NB4 (cell line): ENCODE data around the gene CD36.

ENCODE experiments used
- POLR2A ChIP-seq: IDR thresholded peaks from 2 replicates; pipeline ENCODE4 v1.6.1; 2011; ENCODE audit warnings: mild to moderate bottlenecking; ENCODE audit not compliant: insufficient read length; ENCODE audit errors: extremely low read depth
- TF ChIP-seq, protein P1 (sequence below): IDR thresholded peaks from one replicate; pipeline ENCODE4 v1.5.1; 2012; ENCODE audit warnings: low read depth, low read length

- TF ChIP-seq, protein P1, sequence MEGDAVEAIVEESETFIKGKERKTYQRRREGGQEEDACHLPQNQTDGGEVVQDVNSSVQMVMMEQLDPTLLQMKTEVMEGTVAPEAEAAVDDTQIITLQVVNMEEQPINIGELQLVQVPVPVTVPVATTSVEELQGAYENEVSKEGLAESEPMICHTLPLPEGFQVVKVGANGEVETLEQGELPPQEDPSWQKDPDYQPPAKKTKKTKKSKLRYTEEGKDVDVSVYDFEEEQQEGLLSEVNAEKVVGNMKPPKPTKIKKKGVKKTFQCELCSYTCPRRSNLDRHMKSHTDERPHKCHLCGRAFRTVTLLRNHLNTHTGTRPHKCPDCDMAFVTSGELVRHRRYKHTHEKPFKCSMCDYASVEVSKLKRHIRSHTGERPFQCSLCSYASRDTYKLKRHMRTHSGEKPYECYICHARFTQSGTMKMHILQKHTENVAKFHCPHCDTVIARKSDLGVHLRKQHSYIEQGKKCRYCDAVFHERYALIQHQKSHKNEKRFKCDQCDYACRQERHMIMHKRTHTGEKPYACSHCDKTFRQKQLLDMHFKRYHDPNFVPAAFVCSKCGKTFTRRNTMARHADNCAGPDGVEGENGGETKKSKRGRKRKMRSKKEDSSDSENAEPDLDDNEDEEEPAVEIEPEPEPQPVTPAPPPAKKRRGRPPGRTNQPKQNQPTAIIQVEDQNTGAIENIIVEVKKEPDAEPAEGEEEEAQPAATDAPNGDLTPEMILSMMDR: no peak
- no peak for TF ChIP-seq POLR2A
Measured at GRCh38 chr7:80614851-80615271, 23.6 kb upstream of the CD36 start.
